Measurements from ENCODE around the gene MAIP1. TPM values are rescaled to one million over a fixed set of nuclear protein-coding genes. Genes with fewer than 3 reads are reported as not detected.
A peak's percentile ranks its signal among the peaks of the same experiment; 100 is the strongest.

MAIP1 gene
- polyA plus RNA-seq, 1 experiment = 11.3 TPM

- ChIA-PET CTCF (interaction anchor here (0.6 kb wide), 1 partner anchor 1463 kb away, joined by 3 read pairs; no protein-coding TSS in a partner anchor), POLR2A (no interaction called here)
- TF ChIP-seq CTCF (IDR thresholded peaks at IDR 0.05; ENCODE audit: insufficient read depth, low read depth, low read length) = no peak
- Histone ChIP-seq H3K4me3 (ENCODE audit: low read depth, low read length) (no peak overlapping the region), H3K27me3 (ENCODE audit: control insufficient read depth, insufficient read depth, low read length) (no peaks in the 10 kb centered on the region), H3K36me3 (ENCODE audit: control insufficient read depth, insufficient read depth, low read length) (peaks cover 3% of the 10 kb centered on the region)
- peak; percentile 17 for DNase-seq (ENCODE audit: low read depth)
Measured at GRCh38 chr2:199946836-199947235, 8.5 kb upstream of the MAIP1 start.

DNA sequence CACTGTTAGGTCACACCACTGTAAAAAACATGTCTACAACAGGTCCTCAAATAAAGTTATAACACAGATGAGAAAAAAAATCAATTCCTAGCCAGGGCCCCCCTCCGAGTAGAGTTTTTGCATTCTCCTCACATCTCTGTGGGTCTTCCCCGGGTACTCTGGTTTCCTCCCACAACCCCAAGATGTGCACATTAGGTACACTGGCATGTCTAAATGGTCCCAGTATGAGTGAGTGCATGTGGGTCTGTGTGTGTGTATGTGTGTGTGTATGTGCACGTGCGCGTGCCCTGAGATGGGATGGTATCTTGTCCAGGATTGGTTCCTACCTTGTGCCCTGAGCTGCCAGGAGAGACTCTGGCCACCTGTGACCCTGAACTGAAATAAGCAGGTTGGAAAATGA is 5.0 kb upstream of the MAIP1 start:
- ChIA-PET POLR2A (no interaction called here), CTCF (interaction anchor here (0.8 kb wide), 1 partner anchor 35 kb away, joined by 3 read pairs; no protein-coding TSS in a partner anchor)
- no peak for DNase-seq (ENCODE audit: low read depth)
- H3K27me3 ChIP-seq (ENCODE audit: control insufficient read depth, insufficient read depth, low read length) = no peaks in the 10 kb centered on the region
- no peak for TF ChIP-seq CTCF (IDR thresholded peaks at IDR 0.05; ENCODE audit: insufficient read depth, low read depth, low read length)
- H3K4me3 ChIP-seq (ENCODE audit: low read depth, low read length) = no peak overlapping the region
- H3K36me3 ChIP-seq (ENCODE audit: control insufficient read depth, insufficient read depth, low read length) = peaks cover 3% of the 10 kb centered on the region

DNA sequence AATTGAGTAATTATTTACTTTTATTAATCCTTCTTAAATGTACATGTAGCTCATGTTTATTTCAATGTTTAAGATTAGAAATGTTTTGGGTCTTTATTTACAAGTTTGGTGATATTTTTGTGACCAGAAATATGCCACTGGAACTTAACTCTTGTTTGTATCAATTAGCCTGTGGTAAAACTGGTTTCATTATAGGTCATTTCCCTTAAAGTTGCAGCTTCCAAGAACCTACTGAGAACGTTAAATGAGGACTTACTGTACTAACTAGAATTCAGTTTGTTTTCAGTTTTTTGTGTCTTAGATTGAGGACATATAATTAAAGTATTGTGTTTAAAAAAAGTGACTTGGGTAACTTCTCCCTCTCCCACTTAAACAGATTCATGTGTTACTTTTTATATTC is 4.4 kb upstream of the MAIP1 start:
- CTCF ChIA-PET = interaction anchor here (0.8 kb wide), 1 partner anchor 34 kb away, joined by 3 read pairs; no protein-coding TSS in a partner anchor
- H3K36me3 ChIP-seq (ENCODE audit: control insufficient read depth, insufficient read depth, low read length) = peaks cover 3% of the 10 kb centered on the region
- POLR2A ChIA-PET = no interaction called here

GRCh38 chr2:199955007-199955338 is 409 bp upstream of the MAIP1 start:
- Histone ChIP-seq H3K27me3 (ENCODE audit: control insufficient read depth, insufficient read depth, low read length) (no peaks in the 10 kb centered on the region), H3K4me3 (ENCODE audit: low read depth, low read length) (peak overlapping the region; percentile 81), H3K36me3 (ENCODE audit: control insufficient read depth, insufficient read depth, low read length) (peaks cover 3% of the 10 kb centered on the region; the same call in 1 of the 2 replicates)
- TF ChIP-seq CTCF (IDR thresholded peaks at IDR 0.05; ENCODE audit: insufficient read depth, low read depth, low read length) = no peak
- ChIA-PET CTCF (interaction anchor here (1.2 kb wide), 1 partner anchor 15 kb away, joined by 3 read pairs; no protein-coding TSS in a partner anchor), POLR2A (no interaction called here)
- DNase-seq (ENCODE audit: low read depth) = no peak

More for the DNA sequence above, 4.4 kb upstream of the MAIP1 start:
- no peak for DNase-seq (ENCODE audit: low read depth)
- no peak for TF ChIP-seq CTCF (IDR thresholded peaks at IDR 0.05; ENCODE audit: insufficient read depth, low read depth, low read length)
- no peaks in the 10 kb centered on the region for H3K27me3 ChIP-seq (ENCODE audit: control insufficient read depth, insufficient read depth, low read length)
- no peak overlapping the region for H3K4me3 ChIP-seq (ENCODE audit: low read depth, low read length)

- ChIA-PET POLR2A (no interaction called here), CTCF (interaction anchor here (1.4 kb wide), 1 partner anchor 18 kb away, joined by 3 read pairs; no protein-coding TSS in a partner anchor)
- H3K27me3 ChIP-seq (ENCODE audit: control insufficient read depth, insufficient read depth, low read length) = no peaks in the 10 kb centered on the region
- no peak for DNase-seq (ENCODE audit: low read depth)
- peaks cover 3% of the 10 kb centered on the region for H3K36me3 ChIP-seq (ENCODE audit: control insufficient read depth, insufficient read depth, low read length)
- H3K4me3 ChIP-seq (ENCODE audit: low read depth, low read length) = peak overlapping the region; percentile 81
- no peak for TF ChIP-seq CTCF (IDR thresholded peaks at IDR 0.05; ENCODE audit: insufficient read depth, low read depth, low read length)
Measured at GRCh38 chr2:199956062-199956380, 639 bp downstream of the MAIP1 start.
